Endothelial cell of umbilical vein (primary cell): ENCODE measurements around the gene RAB40AL. TPM values are rescaled to one million over a fixed set of nuclear protein-coding genes. Genes with fewer than 3 reads are reported as not detected.

ENCODE experiments used
- BruUV-seq: library from RNA; stranded (reverse); fragments of 400-500 nt; replicated peaks from 2 replicates; lab custom pipeline; 2021; lab: Mats Ljungman, UMichigan
- CTCF ChIA-PET: fragments of 300-600, 350-600 bp; sonication (Branson Sonifier 250); formaldehyde crosslinking; loops from one replicate; lab custom pipeline; 2021; ENCODE audit warnings: antibody characterized with exemption, inconsistent platforms; lab: Charles Lee
- POLR2A ChIA-PET: fragments of 300-600, 350-600 bp; sonication (Branson Sonifier 250); formaldehyde crosslinking; loops from one replicate; lab custom pipeline; 2021; ENCODE audit warnings: antibody characterized with exemption, inconsistent platforms; lab: Charles Lee
- DNase-seq: peaks from one replicate; pipeline ENCODE4 v3.0.0-alpha.2; 2011; ENCODE audit warnings: low read depth, low spot score
- FAIRE-seq: peaks from 2 replicates; lab custom pipeline; 2011; peaks lifted over from hg19 to GRCh38; lab: Jason Lieb, UNC
- H2AFZ ChIP-seq: 2 replicates; pipeline ENCODE4 v1.6.0; 2012; ENCODE audit warnings: low read depth, low read length, control low read depth, inconsistent platforms
- H3K27ac ChIP-seq: 2 replicates; pipeline ENCODE4 v1.5.1; 2011; ENCODE audit warnings: low read depth, mild to moderate bottlenecking, control low read depth, low read length, moderate library complexity; ENCODE audit not compliant: insufficient read depth
- H3K27me3 ChIP-seq, 2 experiments: 2 replicates each; pipeline versions ENCODE4 v1.6.0 to v1.6.1; 2011; ENCODE audit warnings: low read length in 2 of 2, mixed read lengths in 1 of 2; ENCODE audit not compliant: control insufficient read depth in 2 of 2, insufficient read depth in 2 of 2
- H3K36me3 ChIP-seq, 2 experiments: 2 replicates in 1 of 2; 3 replicates in 1 of 2; pipeline ENCODE4 v1.5.1; 2011; ENCODE audit warnings: low read length in 2 of 2, mild to moderate bottlenecking in 1 of 2, moderate library complexity in 1 of 2; ENCODE audit not compliant: control insufficient read depth in 2 of 2, insufficient read depth in 2 of 2; ENCODE audit errors: extremely low read depth in 1 of 2
- H3K4me1 ChIP-seq: 3 replicates; pipeline ENCODE4 v1.5.1; 2011; ENCODE audit warnings: mild to moderate bottlenecking, low read length; ENCODE audit not compliant: control insufficient read depth, insufficient read depth; ENCODE audit errors: extremely low read depth
- H3K4me2 ChIP-seq: 2 replicates; pipeline ENCODE4 v1.6.1; 2011; ENCODE audit warnings: low read length, control low read depth, mixed read lengths; ENCODE audit not compliant: insufficient read depth
- H3K4me3 ChIP-seq, 3 experiments: fragments of 200-600 bp in 1 of 3; sonication (generic), shearing (Covaris generic) in 1 of 3; replicated peaks in 1 of 3; 2 replicates each; pipeline ENCODE4 v1.5.1; 2011 to 2016; ENCODE audit warnings: control low read depth in 3 of 3, low read length in 3 of 3, mild to moderate bottlenecking in 2 of 3, inconsistent platforms in 1 of 3, low read depth in 1 of 3, moderate library complexity in 1 of 3; ENCODE audit not compliant: insufficient read depth in 1 of 3
- H3K79me2 ChIP-seq: 2 replicates; pipeline ENCODE4 v1.6.0; 2012; ENCODE audit warnings: low read length, inconsistent platforms; ENCODE audit not compliant: control insufficient read depth, insufficient read depth
- H3K9ac ChIP-seq: replicated peaks from 2 replicates; pipeline ENCODE3; 2011; ENCODE audit warnings: low read length, control low read depth; ENCODE audit not compliant: insufficient read depth; ENCODE audit errors: extremely low read depth
- H3K9me1 ChIP-seq: replicated peaks from 3 replicates; pipeline ENCODE4 v1.6.0; 2011; ENCODE audit warnings: mild to moderate bottlenecking, low read length; ENCODE audit not compliant: control insufficient read depth, insufficient read depth; ENCODE audit errors: extremely low read depth
- H3K9me3 ChIP-seq: replicated peaks from 2 replicates; pipeline ENCODE4 v1.5.1; 2012; ENCODE audit warnings: low read length, inconsistent platforms; ENCODE audit not compliant: control insufficient read depth, insufficient read depth
- H4K20me1 ChIP-seq: replicated peaks from 2 replicates; pipeline ENCODE3; 2011; ENCODE audit warnings: mild to moderate bottlenecking, low read length; ENCODE audit not compliant: control insufficient read depth, insufficient read depth; ENCODE audit errors: extremely low read depth
- CTCF ChIP-seq, 2 donors: IDR thresholded peaks; 1 replicate in 1 of 2; 2 replicates in 1 of 2; pipeline ENCODE4 v1.5.1; 2011; ENCODE audit warnings: low read length in 2 of 2, mild to moderate bottlenecking in 2 of 2, moderate library complexity in 2 of 2, control low read depth in 1 of 2, inconsistent platforms in 1 of 2, low read depth in 1 of 2; ENCODE audit not compliant: insufficient read depth in 1 of 2; ENCODE audit errors: extremely low read depth in 1 of 2
- EZH2 ChIP-seq: IDR thresholded peaks from 2 replicates; pipeline ENCODE4 v1.6.1; 2012; ENCODE audit warnings: borderline replicate concordance, low read depth, mild to moderate bottlenecking, moderate library complexity, low read length, inconsistent platforms; ENCODE audit not compliant: severe bottlenecking
- FOS ChIP-seq: IDR thresholded peaks from 2 replicates; pipeline ENCODE4 v1.6.1; 2011; ENCODE audit warnings: mild to moderate bottlenecking, low read length, moderate library complexity, borderline replicate concordance; ENCODE audit not compliant: insufficient read depth
- GATA2 ChIP-seq: IDR thresholded peaks from 2 replicates; pipeline ENCODE4 v1.7.0; 2011; ENCODE audit warnings: low read depth, mild to moderate bottlenecking, moderate library complexity, mixed read lengths, low read length; ENCODE audit not compliant: insufficient read length, insufficient read depth
- JUN ChIP-seq: IDR thresholded peaks from 2 replicates; pipeline ENCODE4 v1.6.1; 2011; ENCODE audit warnings: borderline replicate concordance, low read depth; ENCODE audit not compliant: insufficient read length, insufficient read depth
- MYC ChIP-seq: IDR thresholded peaks from one replicate; pipeline ENCODE4 v1.6.1; 2011; ENCODE audit warnings: mild to moderate bottlenecking, low read depth, low read length
- POLR2A ChIP-seq: IDR thresholded peaks from 2 replicates; pipeline ENCODE4 v1.6.1; 2012; ENCODE audit warnings: low read depth, mild to moderate bottlenecking, control low read depth, low read length
- POLR2AphosphoS5 ChIP-seq: IDR thresholded peaks from 2 replicates; pipeline ENCODE4 v1.6.1; 2012; ENCODE audit warnings: low read depth, mild to moderate bottlenecking, control low read depth, low read length, moderate library complexity; ENCODE audit not compliant: insufficient read depth
- dilution Hi-C: fragments of 300-500 bp; cut with MboI; formaldehyde crosslinking; loops from one replicate; pipeline ENCODE4 v1.15.0; 2019; ENCODE audit warnings: low sequenced_read_pairs; ENCODE audit not compliant: extremely low pct_ligation_motif_present
- intact Hi-C: fragments of 100-400 bp; cut with micrococcal nuclease; formaldehyde crosslinking; loops from one replicate; pipeline ENCODE4 v1.10.0; 2022
- polyA plus RNA-seq, 4 experiments: library from polyadenylated mRNA; depleted of rRNA in 3 of 4; stranded (reverse) in 3 of 4; unstranded in 1 of 4; fragments of >200 nt; gene quantifications; 2 replicates each; pipeline versions ENCODE4 v1.2.1 to v1.2.3, GENCODE V29; 2011 to 2012; ENCODE audit warnings: missing spikeins in 1 of 4
- total RNA-seq: library from RNA; stranded (reverse); gene quantifications from 2 replicates; pipeline ENCODE4 v1.2.3, GENCODE V29; 2021
- TF ChIP-seq, protein P1 (sequence below): IDR thresholded peaks from 2 replicates; pipeline ENCODE4 v1.6.1; 2011; ENCODE audit not compliant: insufficient read depth, insufficient read length

The RAB40AL gene
- total and polyA plus RNA-seq, 2 donors (not counting 3 experiments of a cell fraction or from before 2014, with no cell fraction given), result 0.68 to 1.4 TPM

DNA sequence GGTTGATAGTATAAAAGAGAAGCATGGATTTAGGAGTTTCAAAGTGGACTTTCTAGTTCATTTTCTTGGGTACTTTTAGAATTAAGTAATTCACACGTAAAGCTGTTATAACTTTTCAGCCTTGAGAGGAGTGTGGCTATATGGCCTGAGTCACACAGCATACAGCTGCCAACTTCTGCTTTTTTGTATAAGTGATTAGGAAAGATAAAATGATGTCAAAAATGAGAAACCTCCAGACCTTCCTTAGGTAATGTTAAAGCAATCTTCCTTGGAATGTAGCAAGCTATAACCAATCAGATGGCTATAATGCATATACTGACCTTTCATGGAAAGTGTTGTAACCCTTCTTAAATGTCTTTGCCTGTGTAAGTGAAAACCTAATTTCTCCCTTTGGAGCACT, 39.2 kb downstream of the RAB40AL start:
- POLR2A ChIA-PET, result no interaction called here
- dilution Hi-C loops, result no loop called here
- FAIRE-seq, result no peak

More for the DNA sequence above, 39.2 kb downstream of the RAB40AL start:
- Histone ChIP-seq H3K79me2 (no peaks in the 10 kb centered on the region), H3K27ac (no peak overlapping the region), H4K20me1 (no peaks in the 10 kb centered on the region), H3K9ac (no peak overlapping the region), H3K9me1 (no peaks in the 10 kb centered on the region), H3K9me3 (no peaks in the 10 kb centered on the region), H3K4me3 (no peak overlapping the region), H3K27me3 (no peaks in the 10 kb centered on the region), H2AFZ (no peak overlapping the region), H3K4me2 (no peak overlapping the region), H3K36me3 (no peaks in the 10 kb centered on the region), H3K4me1 (no peaks in the 10 kb centered on the region)
- no peak for TF ChIP-seq MYC
- no peak for TF ChIP-seq GATA2
- TF ChIP-seq, protein P1, sequence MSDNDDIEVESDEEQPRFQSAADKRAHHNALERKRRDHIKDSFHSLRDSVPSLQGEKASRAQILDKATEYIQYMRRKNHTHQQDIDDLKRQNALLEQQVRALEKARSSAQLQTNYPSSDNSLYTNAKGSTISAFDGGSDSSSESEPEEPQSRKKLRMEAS, result no peak
- TF ChIP-seq FOS, result no peak
- TF ChIP-seq JUN, result no peak
- TF ChIP-seq POLR2AphosphoS5, result no peak
- no peak for TF ChIP-seq POLR2A
- TF ChIP-seq EZH2, result no peak
- TF ChIP-seq CTCF (IDR thresholded peaks at IDR 0.05; ENCODE audit: extremely low read depth in 1 of 2, insufficient read depth in 1 of 2, low read depth in 1 of 2, low read length in 2 of 2), result no peak
- BruUV-seq, result no TSS peak
- intact Hi-C loops, result no loop called here
- CTCF ChIA-PET, result interaction anchor here (1.0 kb wide), 1 partner anchor 25 kb away, joined by 4 read pairs; no protein-coding TSS in a partner anchor
- DNase-seq, result no peak
